GM19238 (cell line): ENCODE results near the gene C6orf47.
A peak's percentile ranks its signal among the peaks of the same experiment; 100 is the strongest.

ENCODE experiments used
- DNase-seq: peaks from one replicate; pipeline ENCODE4 v3.0.0; 2011; ENCODE audit warnings: low spot score; ENCODE audit not compliant: insufficient read length

C6orf47 gene

GRCh38 chr6:31687860-31688693, 27.5 kb upstream of the C6orf47 start:
- no peak for DNase-seq

GRCh38 chr6:31687321-31687720, 26.7 kb upstream of the C6orf47 start:
- DNase-seq, result no peak

- no peak for DNase-seq
Observed at GRCh38 chr6:31686483-31686882, 25.9 kb upstream of the C6orf47 start.

GRCh38 chr6:31683591-31683990, 23.0 kb upstream of the C6orf47 start:
- DNase-seq, result no peak

- DNase-seq, result peak; percentile 68
Observed at GRCh38 chr6:31681135-31681671, 20.6 kb upstream of the C6orf47 start.

- peak; percentile 62 for DNase-seq
Observed at GRCh38 chr6:31680226-31681134, 19.9 kb upstream of the C6orf47 start, which contains the start of gene LY6G5C. TSS of gene LY6G5C (minus strand) at chr6:31681067. CDS start at chr6:31680373, 694 bp downstream.

- DNase-seq, result no peak
Observed at GRCh38 chr6:31677955-31678354, 17.4 kb upstream of the C6orf47 start.

- no peak for DNase-seq
Observed at GRCh38 chr6:31676904-31677303, 16.3 kb upstream of the C6orf47 start.

GRCh38 chr6:31676322-31676903, 15.8 kb upstream of the C6orf47 start:
- DNase-seq, result no peak

GRCh38 chr6:31669676-31670075, 9.1 kb upstream of the C6orf47 start, which contains the start of gene LY6G5B:
TSS of gene LY6G5B (plus strand) at chr6:31669976. CDS start at chr6:31670951, 975 bp downstream.
- DNase-seq, result no peak

GRCh38 chr6:31666337-31666965, 5.9 kb upstream of the C6orf47 start:
- no peak for DNase-seq

GRCh38 chr6:31665501-31666336, 5.1 kb upstream of the C6orf47 start, which contains the start of gene CSNK2B:
TSS of gene CSNK2B (plus strand) at chr6:31666080. CDS start at chr6:31666832, 752 bp downstream.
- DNase-seq, result peak; percentile 93

- DNase-seq, result peak; percentile 65
Observed at GRCh38 chr6:31664790-31665500, 4.4 kb upstream of the C6orf47 start, which contains the start of gene GPANK1. TSS of gene GPANK1 (minus strand) at chr6:31664997. CDS start at chr6:31664478, 519 bp downstream.

- DNase-seq, result no peak
Observed at GRCh38 chr6:31663961-31664789, 3.6 kb upstream of the C6orf47 start.

- DNase-seq, result no peak
Observed at GRCh38 chr6:31663126-31663960, 2.8 kb upstream of the C6orf47 start.

- DNase-seq, result no peak
Observed at GRCh38 chr6:31662124-31662723, 1.6 kb upstream of the C6orf47 start.
